ENCODE measurements around the gene APLF.

The APLF gene

GRCh38 chr2:68467077-68467960 is at the start of gene APLF, which contains the start of gene FBXO48:
APLF (plus strand) TSS chr2:68467585; CDS start chr2:68467732, 147 bp downstream.
FBXO48 (minus strand) TSS chr2:68467294; CDS start chr2:68465145, 2,149 bp downstream.
- peak; percentile 95 for DNase-seq (ENCODE audit: low spot score)
- no peak for TF ChIP-seq CTCF (IDR thresholded peaks at IDR 0.05; ENCODE audit: extremely low read depth, missing control alignments)

- no peak for TF ChIP-seq CTCF (IDR thresholded peaks at IDR 0.05; ENCODE audit: extremely low read depth, missing control alignments)
- DNase-seq (ENCODE audit: low spot score) = no peak
These were observed 49.5 kb upstream of the APLF start for GRCh38 chr2:68417926-68418325.

- no peak for DNase-seq (ENCODE audit: low spot score)
- TF ChIP-seq CTCF (IDR thresholded peaks at IDR 0.05; ENCODE audit: extremely low read depth, missing control alignments) = no peak
These were observed 49.0 kb upstream of the APLF start for GRCh38 chr2:68418419-68418818.

- no peak for DNase-seq (ENCODE audit: low spot score)
- no peak for TF ChIP-seq CTCF (IDR thresholded peaks at IDR 0.05; ENCODE audit: extremely low read depth, missing control alignments)
These were observed 48.5 kb upstream of the APLF start for GRCh38 chr2:68418855-68419254.

GRCh38 chr2:68420254-68420910 is 47.0 kb upstream of the APLF start:
- no peak for TF ChIP-seq CTCF (IDR thresholded peaks at IDR 0.05; ENCODE audit: extremely low read depth, missing control alignments)
- no peak for DNase-seq (ENCODE audit: low spot score)

GRCh38 chr2:68423966-68424650 is 43.3 kb upstream of the APLF start:
- peak; percentile 64 for DNase-seq (ENCODE audit: low spot score)
- TF ChIP-seq CTCF (IDR thresholded peaks at IDR 0.05; ENCODE audit: extremely low read depth, missing control alignments) = no peak

Data from GM20000 (cell line).